Ishikawa (cell line): ENCODE results near the gene PLA2G2D.

Source experiments
- CEBPB ChIP-seq: IDR thresholded peaks from 2 replicates; pipeline ENCODE4 v1.6.1; 2012
- CREB1 ChIP-seq: IDR thresholded peaks from 2 replicates; pipeline ENCODE4 v1.6.1; 2012; ENCODE audit warnings: low read depth
- EGR1 ChIP-seq: IDR thresholded peaks from 2 replicates; pipeline ENCODE4 v1.6.1; 2012
- EP300 ChIP-seq: IDR thresholded peaks from 2 replicates; pipeline ENCODE4 v1.6.1; 2012; ENCODE audit warnings: borderline replicate concordance
- FOXM1 ChIP-seq: IDR thresholded peaks from 2 replicates; pipeline ENCODE4 v1.6.1; 2012; ENCODE audit warnings: low read depth, borderline replicate concordance
- MAX ChIP-seq: IDR thresholded peaks from 2 replicates; pipeline ENCODE4 v1.6.1; 2012
- NFIC ChIP-seq: IDR thresholded peaks from 2 replicates; pipeline ENCODE4 v1.6.1; 2012
- RAD21 ChIP-seq: IDR thresholded peaks from 2 replicates; pipeline ENCODE4 v1.6.1; 2012; ENCODE audit warnings: low read depth
- REST ChIP-seq: IDR thresholded peaks from 2 replicates; pipeline ENCODE4 v1.6.1; 2012; ENCODE audit warnings: low read depth, mild to moderate bottlenecking
- TAF1 ChIP-seq: IDR thresholded peaks from 2 replicates; pipeline ENCODE4 v1.6.1; 2012; ENCODE audit warnings: low read depth, mild to moderate bottlenecking
- TCF12 ChIP-seq: IDR thresholded peaks from 2 replicates; pipeline ENCODE4 v1.6.1; 2012; ENCODE audit warnings: low read depth
- TEAD4 ChIP-seq: IDR thresholded peaks from 2 replicates; pipeline ENCODE4 v1.6.1; 2012
- USF1 ChIP-seq: IDR thresholded peaks from 2 replicates; pipeline ENCODE4 v1.6.1; 2012
- YY1 ChIP-seq: IDR thresholded peaks from 2 replicates; pipeline ENCODE4 v1.6.1; 2012; ENCODE audit warnings: low read depth
- ZBTB7A ChIP-seq: IDR thresholded peaks from 2 replicates; pipeline ENCODE4 v1.6.1; 2012; ENCODE audit warnings: low read depth

Gene PLA2G2D

GRCh38 chr1:20068722-20069121 is 50.6 kb downstream of the PLA2G2D start:
- no peak for TF ChIP-seq TAF1
- TF ChIP-seq NFIC: no peak
- no peak for TF ChIP-seq USF1
- no peak for TF ChIP-seq YY1
- no peak for TF ChIP-seq TEAD4
- TF ChIP-seq CREB1: no peak
- no peak for TF ChIP-seq CEBPB
- TF ChIP-seq TCF12: no peak
- no peak for TF ChIP-seq RAD21
- TF ChIP-seq ZBTB7A: no peak
- no peak for TF ChIP-seq EGR1

DNA sequence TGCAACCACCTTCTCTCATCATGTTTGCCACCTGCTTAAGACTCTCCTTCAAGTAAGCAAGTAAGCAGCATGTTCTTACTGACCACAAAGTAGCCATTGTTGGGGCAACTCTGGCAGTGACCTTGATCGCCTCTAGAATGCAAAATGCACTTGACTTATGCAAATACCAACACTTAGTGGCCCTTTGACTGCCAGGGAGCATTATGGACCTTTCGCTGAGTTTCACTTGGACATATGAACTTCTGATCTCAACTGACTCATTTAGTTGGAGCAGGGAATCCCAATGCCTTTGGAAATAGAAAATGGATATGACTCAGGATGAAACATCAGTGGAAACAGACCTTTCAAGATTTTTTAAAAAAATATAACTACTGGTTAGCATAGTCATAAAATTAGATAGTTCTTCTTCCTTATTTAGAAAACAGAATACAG is 55.5 kb downstream of the PLA2G2D start:
- TF ChIP-seq FOXM1: no peak
- no peak for TF ChIP-seq USF1
- TF ChIP-seq RAD21: no peak
- TF ChIP-seq CREB1: no peak
- no peak for TF ChIP-seq TAF1
- TF ChIP-seq REST: no peak
- TF ChIP-seq TCF12: no peak
- no peak for TF ChIP-seq EGR1
- TF ChIP-seq ZBTB7A: no peak
- no peak for TF ChIP-seq CEBPB
- TF ChIP-seq YY1: no peak
- no peak for TF ChIP-seq EP300
- TF ChIP-seq NFIC: no peak
- TF ChIP-seq MAX: no peak
- TF ChIP-seq TEAD4: no peak
